GM12872 (cell line): ENCODE measurements around the gene MYL3.

Experiments used
- TF ChIP-seq, protein P1 (sequence below): IDR thresholded peaks from 3 replicates; pipeline ENCODE4 v1.5.1; 2011; ENCODE audit warnings: low read depth, mild to moderate bottlenecking, low read length, moderate library complexity; ENCODE audit not compliant: insufficient read depth

Gene MYL3

DNA sequence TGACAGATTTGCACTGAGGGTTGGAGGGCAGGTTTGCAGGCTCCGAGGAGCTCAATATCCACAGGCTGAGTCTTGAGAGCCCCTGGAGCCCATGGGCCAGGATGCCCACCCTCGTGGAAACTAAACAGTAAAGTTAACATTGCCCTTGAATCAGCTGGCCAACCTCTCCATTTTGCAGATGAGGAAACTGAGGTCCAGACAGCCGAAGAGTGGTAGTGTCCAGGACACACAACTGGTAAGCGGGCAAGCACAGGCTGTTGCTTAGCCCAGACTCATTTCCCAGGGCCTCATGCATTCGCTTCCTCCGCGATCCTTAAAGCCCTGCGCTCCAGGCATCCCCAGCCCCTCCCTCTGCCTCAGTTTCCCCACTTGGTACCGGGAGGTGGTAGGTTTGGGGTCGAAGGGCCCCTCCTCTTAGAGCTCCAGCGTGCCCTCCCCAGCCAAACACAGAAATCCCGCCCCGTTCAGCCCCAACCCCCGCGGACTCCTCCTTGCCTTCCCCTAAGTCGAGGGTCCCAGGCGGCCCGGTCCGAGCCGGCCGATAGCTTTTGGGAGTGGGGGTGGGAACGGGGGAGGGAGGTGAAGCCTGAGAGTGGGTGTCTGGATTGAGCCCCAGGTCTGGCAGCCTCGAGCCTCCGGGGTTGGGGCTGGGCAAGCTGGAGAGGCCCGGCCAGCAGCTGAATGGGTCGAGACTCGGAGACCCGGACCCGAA, 17.8 kb upstream of the MYL3 start:
- TF ChIP-seq, protein P1, sequence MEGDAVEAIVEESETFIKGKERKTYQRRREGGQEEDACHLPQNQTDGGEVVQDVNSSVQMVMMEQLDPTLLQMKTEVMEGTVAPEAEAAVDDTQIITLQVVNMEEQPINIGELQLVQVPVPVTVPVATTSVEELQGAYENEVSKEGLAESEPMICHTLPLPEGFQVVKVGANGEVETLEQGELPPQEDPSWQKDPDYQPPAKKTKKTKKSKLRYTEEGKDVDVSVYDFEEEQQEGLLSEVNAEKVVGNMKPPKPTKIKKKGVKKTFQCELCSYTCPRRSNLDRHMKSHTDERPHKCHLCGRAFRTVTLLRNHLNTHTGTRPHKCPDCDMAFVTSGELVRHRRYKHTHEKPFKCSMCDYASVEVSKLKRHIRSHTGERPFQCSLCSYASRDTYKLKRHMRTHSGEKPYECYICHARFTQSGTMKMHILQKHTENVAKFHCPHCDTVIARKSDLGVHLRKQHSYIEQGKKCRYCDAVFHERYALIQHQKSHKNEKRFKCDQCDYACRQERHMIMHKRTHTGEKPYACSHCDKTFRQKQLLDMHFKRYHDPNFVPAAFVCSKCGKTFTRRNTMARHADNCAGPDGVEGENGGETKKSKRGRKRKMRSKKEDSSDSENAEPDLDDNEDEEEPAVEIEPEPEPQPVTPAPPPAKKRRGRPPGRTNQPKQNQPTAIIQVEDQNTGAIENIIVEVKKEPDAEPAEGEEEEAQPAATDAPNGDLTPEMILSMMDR: no peak

DNA sequence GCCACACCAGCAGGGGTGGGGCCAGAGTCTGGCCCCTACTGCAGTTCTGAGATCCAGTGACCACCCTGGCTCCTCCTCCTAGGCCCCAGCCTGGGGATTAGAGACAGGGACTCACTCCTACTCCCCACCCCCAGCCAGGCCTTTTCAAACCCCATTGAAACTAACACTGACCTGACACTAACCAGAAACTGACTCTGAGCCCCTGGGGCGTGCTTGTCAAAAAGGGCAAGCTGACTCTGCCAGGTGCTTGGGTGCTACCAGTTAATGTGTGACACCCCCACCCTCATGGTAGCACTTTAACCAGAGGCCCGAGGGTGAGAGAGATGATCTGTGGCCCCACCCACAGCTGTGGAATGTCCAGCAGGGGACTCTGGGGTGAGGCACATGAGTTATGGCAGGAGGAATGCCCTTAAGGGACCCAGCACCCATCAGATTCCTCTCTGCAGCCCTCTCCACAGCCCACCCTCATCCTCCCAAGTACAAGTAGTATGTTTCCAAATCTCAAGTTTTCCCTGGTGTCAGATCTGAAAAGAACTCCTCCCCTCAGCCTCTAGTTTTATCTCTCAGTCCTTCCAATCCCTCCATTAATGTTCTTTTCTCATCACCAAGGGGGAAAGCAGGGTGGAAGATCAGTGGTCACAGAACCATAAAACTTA, 15.7 kb upstream of the MYL3 start:
- TF ChIP-seq, protein P1: no peak

DNA sequence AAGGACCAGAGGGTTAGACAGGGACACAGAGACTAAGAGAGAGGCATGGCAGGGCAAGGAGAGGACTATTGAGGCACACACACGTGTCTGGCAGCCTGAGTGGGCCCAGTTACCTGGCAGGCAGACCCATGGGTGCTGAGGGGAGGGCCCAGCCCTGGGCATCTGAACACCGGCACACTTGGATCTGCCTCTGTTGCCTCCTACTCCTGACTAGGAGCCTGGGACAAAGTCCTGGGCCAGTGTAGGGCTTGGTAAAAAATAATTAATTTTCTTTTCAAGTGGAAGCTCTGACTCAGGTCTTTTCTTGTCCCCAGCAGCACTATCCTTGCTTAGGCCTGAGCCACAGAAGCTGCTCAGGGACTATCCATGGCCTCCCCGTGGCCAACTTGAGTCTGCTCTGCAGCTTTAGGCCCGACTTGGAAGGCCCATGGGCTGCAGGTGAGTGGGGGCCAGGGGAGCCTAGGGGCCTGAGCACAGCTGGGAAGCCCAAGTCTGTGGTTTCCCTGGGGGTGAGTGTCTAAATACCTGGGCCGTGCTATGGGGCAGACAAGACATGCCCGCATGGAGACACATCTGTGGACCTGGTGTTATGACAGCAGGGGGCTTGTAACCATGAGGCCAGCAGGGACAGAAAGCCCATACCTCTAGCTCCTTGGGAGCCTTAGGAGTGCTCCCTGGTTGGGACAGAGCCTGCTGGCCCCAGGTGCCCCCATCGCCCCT, 14.3 kb upstream of the MYL3 start, which contains the start of gene PTH1R:
PTH1R (plus strand) TSS at position 316 of the 720 bp plus-strand sequence. CDS start 5,839 bp downstream, outside the sequence.
- TF ChIP-seq, protein P1: no peak

DNA sequence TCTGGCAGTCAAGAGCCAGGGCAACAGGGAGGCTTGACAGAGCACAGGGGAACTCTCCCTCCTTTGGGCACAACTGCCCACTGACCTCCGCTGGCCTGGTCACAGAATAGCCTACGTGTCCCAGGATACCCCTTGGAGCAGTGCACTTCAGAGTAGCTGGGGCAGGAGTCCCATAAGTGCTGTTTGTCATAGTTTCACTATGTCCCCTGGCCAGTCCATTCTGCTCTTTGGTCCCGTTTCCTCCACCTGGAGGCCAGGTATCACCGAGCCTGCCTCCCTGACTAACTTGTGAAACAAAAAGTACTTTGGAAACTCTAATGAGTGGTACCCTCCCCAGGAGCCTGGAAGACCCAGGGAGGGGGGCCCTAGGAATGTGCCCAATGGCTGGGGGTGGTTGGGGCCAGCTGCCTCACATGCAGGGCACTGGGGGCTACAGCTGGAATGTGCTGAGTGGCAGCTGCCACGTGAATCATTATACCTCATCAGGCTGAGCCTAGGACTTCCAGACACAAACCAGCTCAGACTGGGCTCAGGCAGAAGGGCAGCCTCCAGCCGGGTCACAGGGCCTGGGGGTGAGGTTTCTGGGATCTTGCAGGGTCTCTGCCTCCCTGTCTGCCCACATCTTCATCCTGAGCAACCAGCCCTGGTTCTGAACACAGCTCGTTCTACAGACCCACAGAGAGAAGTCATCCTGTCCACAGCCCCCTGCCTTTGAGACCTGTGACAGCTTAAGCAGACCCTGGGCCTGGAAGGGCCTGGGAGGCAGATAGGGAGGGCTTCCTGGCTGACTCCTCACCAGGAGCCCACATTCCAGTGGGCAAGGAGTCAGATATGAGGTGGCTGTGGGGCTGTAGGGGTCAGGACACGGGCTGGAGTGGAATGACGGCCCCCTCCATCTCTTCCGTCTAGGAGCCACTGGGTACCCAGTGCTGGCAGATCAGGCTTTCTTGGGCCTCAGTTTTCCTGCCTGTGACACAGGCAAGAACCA, 13.4 kb upstream of the MYL3 start:
- TF ChIP-seq, protein P1: no peak

DNA sequence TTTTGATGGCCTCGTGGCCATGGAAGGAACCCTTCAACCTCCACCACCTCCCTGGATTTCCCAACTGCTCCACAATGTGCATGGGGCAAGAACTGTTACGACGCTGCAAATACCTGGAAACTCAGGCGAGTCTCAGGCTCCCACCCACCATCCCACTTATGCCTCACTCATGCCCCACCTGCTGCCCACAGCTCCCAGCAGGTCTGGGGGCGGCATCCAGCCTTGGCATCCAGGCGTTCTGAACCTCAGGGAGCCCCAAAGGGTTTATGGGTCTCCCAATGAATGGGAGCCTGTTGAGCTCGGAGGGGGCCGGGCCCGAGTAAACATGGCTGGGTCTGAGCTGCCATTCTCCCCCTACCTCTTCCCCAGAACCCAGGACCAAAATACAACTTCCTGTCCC, 12.3 kb upstream of the MYL3 start:
- TF ChIP-seq, protein P1: no peak

DNA sequence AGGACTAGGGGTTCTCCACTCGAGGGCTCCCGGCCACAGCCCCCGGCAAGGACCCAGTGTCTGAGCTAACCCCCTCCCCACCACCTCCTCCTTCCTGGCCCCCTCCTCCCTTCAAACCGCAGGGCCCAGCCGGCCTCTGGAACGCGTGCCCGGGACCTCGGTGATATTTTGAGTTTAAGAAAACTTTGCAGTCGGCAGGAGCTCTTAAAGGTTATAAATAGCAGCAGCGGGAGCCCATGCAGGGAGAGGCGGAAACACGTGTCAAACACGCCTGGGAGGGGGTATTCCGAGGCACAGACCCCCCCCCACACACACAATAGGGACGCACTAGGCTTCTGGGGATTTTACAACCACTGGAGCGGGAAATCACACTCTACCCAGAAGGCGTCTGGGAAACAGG, 11.2 kb upstream of the MYL3 start:
- TF ChIP-seq, protein P1: no peak
